HepG2 (cell line): ENCODE measurements around the gene DSCAML1. TPM values are rescaled to one million over a fixed set of nuclear protein-coding genes. Genes with fewer than 3 reads are reported as not detected.

ENCODE experiments used
- ATAC-seq: fragments of 200-7000 bp; cut with Tn5 transposase; 3 replicates; pipeline ENCODE4 v1.9.1; 2020; ENCODE audit warnings: mild to moderate bottlenecking, moderate library complexity
- BruUV-seq: library from RNA; stranded (reverse); fragments of 400-500 nt; replicated peaks from 2 replicates; lab custom pipeline; 2021; lab: Mats Ljungman, UMichigan
- CTCF ChIA-PET: fragments of 300-600 bp; formaldehyde crosslinking; extraction: SDS; loops from one replicate; lab custom pipeline; 2021; ENCODE audit warnings: low total read pairs, inconsistent platforms, low intra/inter-chr PET ratio; lab: Yijun Ruan, JAX
- POLR2A ChIA-PET: fragments of 350-600 bp; sonication (Branson Sonifier 250); formaldehyde crosslinking; loops from one replicate; lab custom pipeline; 2020; ENCODE audit warnings: antibody characterized with exemption, inconsistent platforms; lab: Yijun Ruan, JAX
- DNase-seq: peaks from one replicate; pipeline ENCODE4 v3.0.0-alpha.2; 2015; ENCODE audit warnings: low spot score
- FAIRE-seq: peaks from 3 replicates; lab custom pipeline; 2011; peaks lifted over from hg19 to GRCh38; lab: Jason Lieb, UNC
- H2AFZ ChIP-seq: one replicate; pipeline ENCODE4 v1.6.1; 2011; ENCODE audit warnings: low read length, inconsistent platforms
- H3K27ac ChIP-seq: fragments of 300-600 bp; 3 replicates; pipeline ENCODE4 v1.8.0; 2011; ENCODE audit warnings: mixed run types, mild to moderate bottlenecking, mixed read lengths, low read length, inconsistent platforms; ENCODE audit not compliant: insufficient read depth; ENCODE audit errors: extremely low read length
- H3K27me3 ChIP-seq, 2 experiments: fragments of 200-600 bp in 1 of 2; 2 replicates in 1 of 2; 3 replicates in 1 of 2; pipeline versions ENCODE4 v1.6.0 to v1.8.0; 2011; ENCODE audit warnings: low read length in 2 of 2, mild to moderate bottlenecking in 2 of 2, moderate library complexity in 2 of 2, inconsistent platforms in 1 of 2; ENCODE audit not compliant: insufficient read depth in 2 of 2, control insufficient read depth in 1 of 2
- H3K36me3 ChIP-seq, 2 experiments: fragments of 200-600 bp in 1 of 2; replicated peaks in 1 of 2; 2 replicates in 1 of 2; 3 replicates in 1 of 2; pipeline versions ENCODE4 v1.5.1 to v1.8.0; 2011; ENCODE audit warnings: low read length in 2 of 2, inconsistent platforms in 1 of 2; ENCODE audit not compliant: insufficient read depth in 2 of 2, control insufficient read depth in 1 of 2
- H3K4me1 ChIP-seq: 2 replicates; pipeline ENCODE4 v1.5.1; 2012; ENCODE audit warnings: low read length, inconsistent platforms; ENCODE audit not compliant: insufficient read depth
- H3K4me2 ChIP-seq: 2 replicates; pipeline ENCODE4 v1.6.0; 2011; ENCODE audit warnings: low read depth, low read length, inconsistent platforms
- H3K4me3 ChIP-seq, 3 experiments: fragments of 200-600 bp in 1 of 3; sonication (generic), shearing (Covaris generic) in 1 of 3; replicated peaks in 1 of 3; 2 replicates each; pipeline ENCODE4 v1.5.1; 2011 to 2016; ENCODE audit warnings: low read length in 3 of 3, inconsistent platforms in 2 of 3, low read depth in 2 of 3, mild to moderate bottlenecking in 2 of 3, control low read depth in 1 of 3, mixed read lengths in 1 of 3; ENCODE audit not compliant: insufficient read depth in 1 of 3
- H3K79me2 ChIP-seq: one replicate; pipeline ENCODE4 v1.6.1; 2011; ENCODE audit warnings: low read length, inconsistent platforms; ENCODE audit not compliant: insufficient read depth
- H3K9ac ChIP-seq: 2 replicates; pipeline ENCODE4 v1.6.0; 2011; ENCODE audit warnings: mild to moderate bottlenecking, low read depth, low read length, inconsistent platforms; ENCODE audit not compliant: insufficient read depth
- H3K9me3 ChIP-seq: 2 replicates; pipeline ENCODE4 v1.5.1; 2012; ENCODE audit warnings: mild to moderate bottlenecking, low read length
- H4K20me1 ChIP-seq: 2 replicates; pipeline ENCODE4 v1.6.0; 2011; ENCODE audit warnings: inconsistent platforms, mild to moderate bottlenecking, low read length, moderate library complexity; ENCODE audit not compliant: insufficient read depth
- BCL6 ChIP-seq: IDR thresholded peaks from 2 replicates; pipeline ENCODE4 v1.6.1; 2016; ENCODE audit warnings: missing genetic modification reagents, missing compliant biosample characterization
- HMGA1 ChIP-seq: sonication (generic); formaldehyde crosslinking; conservative IDR thresholded peaks from 2 replicates; pipeline ENCODE4 v1.4.0; 2020; ENCODE audit warnings: missing genetic modification reagents
- RORA ChIP-seq: sonication (generic); formaldehyde crosslinking; IDR thresholded peaks from 2 replicates; pipeline ENCODE4 v1.5.0; 2020; ENCODE audit warnings: mild to moderate bottlenecking, missing genetic modification reagents, moderate library complexity
- SIN3B ChIP-seq: fragments of 150-350 bp; IDR thresholded peaks from 2 replicates; pipeline ENCODE4 v1.6.1; 2014; ENCODE audit warnings: low read length
- TRIM24 ChIP-seq: sonication (generic); formaldehyde crosslinking; IDR thresholded peaks from 2 replicates; pipeline ENCODE4 v1.8.0; 2022; ENCODE audit warnings: mild to moderate bottlenecking, missing genetic modification reagents
- ZFP82 ChIP-seq: sonication (generic); formaldehyde crosslinking; IDR thresholded peaks from 2 replicates; pipeline ENCODE4 v1.5.1; 2020; ENCODE audit warnings: mild to moderate bottlenecking, missing genetic modification reagents, borderline replicate concordance
- ZNF773 ChIP-seq: sonication (generic); formaldehyde crosslinking; IDR thresholded peaks from 2 replicates; pipeline ENCODE4 v1.4.0; 2020; ENCODE audit warnings: missing genetic modification reagents, borderline replicate concordance
- ZSCAN25 ChIP-seq: sonication (generic); formaldehyde crosslinking; IDR thresholded peaks from 2 replicates; pipeline ENCODE4 v1.8.0; 2022; ENCODE audit warnings: mild to moderate bottlenecking, missing genetic modification reagents
- WGBS: methylation state at CpG from one replicate; pipeline ENCODE4 v1.1.6; 2017; ENCODE audit warnings: low lambda C conversion rate; 5-methylcytosine and 5-hydroxymethylcytosine counted together
- in situ Hi-C: cut with HindIII; loops from 2 replicates; pipeline ENCODE4 v1.10.0; 2017; ENCODE audit warnings: low pct_unique_long_range_greater_than_20kb; ENCODE audit not compliant: extremely low pct_ligation_motif_present
- intact Hi-C: fragments of 100-400 bp; cut with micrococcal nuclease; formaldehyde crosslinking; loops from one replicate; pipeline ENCODE4 v1.10.0; 2022; ENCODE audit not compliant: unreplicated experiment
- polyA plus RNA-seq, 8 experiments: library from polyadenylated mRNA; depleted of rRNA in 3 of 8; stranded (reverse) in 7 of 8; unstranded in 1 of 8; fragments of >200 nt; fragmentation: Illumina TruSeq in 4 of 8; extraction: Trizol in 4 of 8; gene quantifications; 2 replicates each; pipeline versions ENCODE4 v1.2.1 to v1.2.3, GENCODE V29; 2011 to 2016; ENCODE audit warnings: low read depth in 4 of 8, missing spikeins in 1 of 8, mixed read lengths in 1 of 8; ENCODE audit not compliant: insufficient read depth in 1 of 8
- total RNA-seq, 5 experiments: library from RNA; depleted of rRNA; stranded (reverse); fragments of >200 nt; fragmentation: Illumina TruSeq; extraction: Trizol; gene quantifications; 2 replicates each; pipeline ENCODE4 v1.2.3, GENCODE V29; 2016; ENCODE audit warnings: low read depth in 1 of 5
- TF ChIP-seq, protein P1 (sequence below): sonication (generic); formaldehyde crosslinking; IDR thresholded peaks from 2 replicates; pipeline ENCODE4 v1.4.0; 2020; ENCODE audit warnings: missing genetic modification reagents, borderline replicate concordance

DSCAML1 gene
- total and polyA plus RNA-seq, 2 of the 13 experiments (the other 11 are each of a cell fraction or from before 2014, with no cell fraction given), result 0.29 to 0.40 TPM

- no peak overlapping the region for H3K27ac ChIP-seq
- 32% methylated on average over 12 of the region's 14 CpGs for WGBS
- no peaks in the 10 kb centered on the region for H3K36me3 ChIP-seq
- ATAC-seq (no peak), DNase-seq (no peak), FAIRE-seq (no peak)
- in situ Hi-C loops, result loop anchor here (5.0 to 25.0 kb wide), 2 partner anchors 366 to 496 kb away; partner anchors contain the start of gene TMPRSS13
- intact Hi-C loops, result no loop called here
- H3K9me3 ChIP-seq, result no peaks in the 10 kb centered on the region
- BruUV-seq, result no TSS peak
- no peaks in the 10 kb centered on the region for H4K20me1 ChIP-seq
- no peaks in the 10 kb centered on the region for H3K79me2 ChIP-seq
- peaks cover 2 to 32% of the 10 kb centered on the region in 2 experiments; a peak in 3 of 5 replicates for H3K27me3 ChIP-seq
- H3K4me2 ChIP-seq, result no peak overlapping the region
- ChIA-PET POLR2A (no interaction called here), CTCF (no interaction called here)
- H3K9ac ChIP-seq, result no peak overlapping the region
- no peak overlapping the region for H3K4me3 ChIP-seq
- no peak overlapping the region for H2AFZ ChIP-seq
- H3K4me1 ChIP-seq, result no peaks in the 10 kb centered on the region
- TF ChIP-seq TRIM24 (CRISPR knock-in tag), result no peak
- TF ChIP-seq RORA, result no peak
- TF ChIP-seq, protein P1, sequence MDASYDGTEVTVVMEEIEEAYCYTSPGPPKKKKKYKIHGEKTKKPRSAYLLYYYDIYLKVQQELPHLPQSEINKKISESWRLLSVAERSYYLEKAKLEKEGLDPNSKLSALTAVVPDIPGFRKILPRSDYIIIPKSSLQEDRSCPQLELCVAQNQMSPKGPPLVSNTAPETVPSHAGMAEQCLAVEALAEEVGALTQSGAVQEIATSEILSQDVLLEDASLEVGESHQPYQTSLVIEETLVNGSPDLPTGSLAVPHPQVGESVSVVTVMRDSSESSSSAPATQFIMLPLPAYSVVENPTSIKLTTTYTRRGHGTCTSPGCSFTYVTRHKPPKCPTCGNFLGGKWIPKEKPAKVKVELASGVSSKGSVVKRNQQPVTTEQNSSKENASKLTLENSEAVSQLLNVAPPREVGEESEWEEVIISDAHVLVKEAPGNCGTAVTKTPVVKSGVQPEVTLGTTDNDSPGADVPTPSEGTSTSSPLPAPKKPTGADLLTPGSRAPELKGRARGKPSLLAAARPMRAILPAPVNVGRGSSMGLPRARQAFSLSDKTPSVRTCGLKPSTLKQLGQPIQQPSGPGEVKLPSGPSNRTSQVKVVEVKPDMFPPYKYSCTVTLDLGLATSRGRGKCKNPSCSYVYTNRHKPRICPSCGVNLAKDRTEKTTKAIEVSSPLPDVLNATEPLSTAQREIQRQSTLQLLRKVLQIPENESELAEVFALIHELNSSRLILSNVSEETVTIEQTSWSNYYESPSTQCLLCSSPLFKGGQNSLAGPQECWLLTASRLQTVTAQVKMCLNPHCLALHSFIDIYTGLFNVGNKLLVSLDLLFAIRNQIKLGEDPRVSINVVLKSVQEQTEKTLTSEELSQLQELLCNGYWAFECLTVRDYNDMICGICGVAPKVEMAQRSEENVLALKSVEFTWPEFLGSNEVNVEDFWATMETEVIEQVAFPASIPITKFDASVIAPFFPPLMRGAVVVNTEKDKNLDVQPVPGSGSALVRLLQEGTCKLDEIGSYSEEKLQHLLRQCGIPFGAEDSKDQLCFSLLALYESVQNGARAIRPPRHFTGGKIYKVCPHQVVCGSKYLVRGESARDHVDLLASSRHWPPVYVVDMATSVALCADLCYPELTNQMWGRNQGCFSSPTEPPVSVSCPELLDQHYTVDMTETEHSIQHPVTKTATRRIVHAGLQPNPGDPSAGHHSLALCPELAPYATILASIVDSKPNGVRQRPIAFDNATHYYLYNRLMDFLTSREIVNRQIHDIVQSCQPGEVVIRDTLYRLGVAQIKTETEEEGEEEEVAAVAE (CRISPR knock-in tag), result no peak
- no peak for TF ChIP-seq ZFP82 (CRISPR knock-in tag)
- TF ChIP-seq ZSCAN25 (CRISPR knock-in tag), result no peak
- no peak for TF ChIP-seq HMGA1 (CRISPR knock-in tag)
- no peak for TF ChIP-seq BCL6
- TF ChIP-seq SIN3B, result no peak
- TF ChIP-seq ZNF773, result no peak
Measured at GRCh38 chr11:117441146-117441975, 355.7 kb downstream of the DSCAML1 start.
